Amniotic stem cell (primary cell): Measurements from ENCODE around the gene MSS51.

Source experiments
- DNase-seq: peaks from one replicate; lab custom pipeline; 2025; lab: John Stamatoyannopoulos, UW

Gene MSS51

DNA sequence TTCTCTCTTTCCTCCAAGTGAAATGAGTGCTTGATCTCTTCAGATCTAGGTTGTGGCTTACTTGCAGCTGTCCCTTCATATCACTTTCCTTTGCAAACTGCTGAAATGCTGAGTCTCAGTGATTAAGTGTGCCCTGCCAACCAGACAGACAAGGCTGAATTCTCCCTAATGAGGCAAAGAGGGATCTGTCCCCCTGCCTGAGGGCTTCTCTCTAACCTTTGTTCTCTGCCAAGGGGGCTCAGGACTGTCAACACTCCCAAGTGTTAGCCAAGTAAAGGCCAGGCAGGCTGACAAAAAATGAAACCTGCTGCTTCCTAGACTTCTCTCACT is at the start of gene MSS51:
Gene MSS51, minus strand, starts transcription at position 24 of the 330 bp plus-strand sequence. CDS start 5,277 bp downstream, outside the sequence.
- DNase-seq: no peak

GRCh38 chr10:73480158-73480557 is 46.8 kb upstream of the MSS51 start:
- DNase-seq: peak; percentile 9

DNA sequence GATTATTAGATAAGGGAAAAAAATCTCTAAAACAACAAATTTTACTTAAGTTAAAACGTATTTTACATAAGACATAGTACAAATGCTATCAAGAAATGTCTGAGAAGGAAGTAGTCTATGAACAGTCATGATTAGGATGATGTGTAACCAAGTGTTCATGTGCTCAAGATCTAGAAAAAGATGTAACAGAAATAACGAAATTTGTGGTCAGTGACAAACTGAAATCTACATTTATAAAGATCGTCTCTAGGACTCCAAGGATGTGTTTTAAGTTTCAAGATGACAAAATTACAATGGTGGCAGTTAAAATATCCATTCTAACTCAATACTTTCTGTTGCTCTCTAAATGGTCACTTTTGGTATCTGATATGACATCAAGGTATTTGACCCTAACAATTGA is 45.3 kb upstream of the MSS51 start:
- DNase-seq: no peak

DNA sequence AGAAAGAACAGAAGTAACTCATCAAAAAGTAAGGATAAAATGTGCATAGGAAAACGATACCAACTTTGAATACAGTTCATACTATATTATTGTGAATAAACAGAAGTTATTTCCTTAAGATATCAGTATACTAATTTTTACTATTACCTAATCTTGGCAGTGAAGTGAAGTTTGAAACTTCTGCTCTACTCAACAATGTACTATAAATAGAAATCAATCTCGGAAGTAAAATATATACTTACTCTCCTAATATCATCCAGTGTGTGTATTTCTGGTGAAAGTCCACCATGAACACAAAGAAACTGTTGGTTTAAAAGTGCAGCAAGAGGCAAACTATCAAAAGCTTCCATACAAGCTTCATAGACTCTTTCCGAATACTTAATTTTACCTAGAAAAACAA is 37.9 kb upstream of the MSS51 start:
- no peak for DNase-seq

DNA sequence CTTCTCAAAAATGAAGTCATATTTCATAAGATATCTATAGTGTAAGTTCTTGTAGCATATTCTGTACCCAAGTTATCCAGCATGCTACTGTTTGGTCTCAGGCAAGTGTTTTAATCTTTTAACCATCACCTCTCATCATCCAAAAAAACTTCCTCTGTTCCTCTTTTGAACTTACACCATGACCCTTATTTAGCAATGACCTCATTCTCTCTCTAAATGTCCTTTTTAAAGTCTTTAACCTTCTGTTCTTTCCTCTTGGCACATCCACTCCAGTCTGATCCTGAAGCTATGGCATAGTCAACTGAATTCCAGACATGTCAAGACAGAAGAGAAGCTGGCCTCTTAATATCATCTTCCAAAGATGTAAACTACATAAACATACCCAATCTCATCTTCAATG is 36.2 kb upstream of the MSS51 start:
- no peak for DNase-seq

DNA sequence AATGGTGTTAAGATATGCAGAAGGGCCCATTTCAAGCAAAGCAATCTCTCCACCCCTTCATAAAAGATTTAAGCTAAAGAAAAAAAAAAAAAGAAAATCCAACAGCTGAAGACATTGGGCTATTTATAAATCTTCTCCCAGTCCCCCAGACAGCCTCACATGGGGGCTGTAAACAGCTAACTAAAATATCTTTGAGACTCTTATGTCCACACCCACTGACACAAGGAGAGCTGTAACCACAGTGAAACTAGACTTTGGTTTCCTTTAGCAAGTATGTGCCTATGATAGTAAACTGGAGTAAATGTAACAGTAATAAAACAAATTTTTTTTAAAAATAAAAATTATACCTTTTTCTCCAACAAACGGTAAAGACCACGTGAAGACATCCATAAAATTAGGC is 33.8 kb upstream of the MSS51 start:
- DNase-seq: no peak

DNA sequence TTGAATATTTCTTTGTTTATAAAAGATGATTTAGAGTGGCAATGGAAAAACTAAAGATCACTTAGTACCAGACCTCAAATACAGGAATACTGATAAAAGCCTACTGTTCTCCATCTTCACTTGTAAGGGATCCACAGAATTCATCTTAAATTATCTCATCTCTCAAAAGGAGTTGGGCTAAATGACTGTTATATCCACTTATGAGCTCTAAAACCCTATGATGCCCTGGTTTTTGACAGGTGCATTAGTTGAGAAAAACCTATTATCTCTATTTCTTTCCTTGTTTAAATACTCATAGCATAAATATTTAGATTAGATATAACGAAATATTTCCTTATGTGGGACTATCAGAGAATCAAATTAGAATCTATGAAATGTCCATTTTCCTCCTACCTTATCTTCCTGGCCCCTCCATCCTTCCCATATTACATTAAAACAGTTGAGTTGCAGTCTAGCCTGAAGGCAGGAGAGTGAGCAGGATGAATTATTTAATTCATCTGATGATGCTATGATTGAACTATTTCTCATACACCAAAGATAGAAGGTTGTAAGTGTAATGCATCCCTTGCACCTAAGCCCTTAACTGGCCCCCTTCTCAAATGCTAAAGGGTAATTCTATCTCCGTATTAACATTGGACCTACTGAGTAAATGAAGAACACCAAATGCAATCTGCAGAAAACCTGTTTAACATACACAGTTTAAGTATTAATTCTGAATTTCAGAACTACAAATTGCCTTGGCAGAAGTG is 32.8 kb upstream of the MSS51 start:
- DNase-seq: no peak

DNA sequence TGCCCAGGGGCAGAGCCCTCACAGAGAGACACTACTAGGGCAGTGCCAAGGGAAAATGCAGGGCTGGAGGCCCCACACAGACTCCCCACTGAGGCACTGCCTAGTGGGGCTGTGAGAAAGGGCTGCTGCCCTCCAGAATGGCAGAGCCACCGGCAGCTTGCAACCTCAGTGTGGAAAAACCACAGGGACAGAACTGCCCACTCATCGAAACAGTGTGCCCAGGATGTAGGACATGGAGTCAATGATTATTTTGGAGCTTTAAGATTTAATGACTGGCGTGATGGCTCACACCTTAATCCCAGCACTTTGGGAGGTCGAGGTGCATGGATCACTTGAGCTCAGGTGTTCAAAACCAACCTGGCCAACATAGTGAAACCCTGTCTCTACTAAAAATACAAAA is 27.5 kb upstream of the MSS51 start:
- DNase-seq: no peak

DNA sequence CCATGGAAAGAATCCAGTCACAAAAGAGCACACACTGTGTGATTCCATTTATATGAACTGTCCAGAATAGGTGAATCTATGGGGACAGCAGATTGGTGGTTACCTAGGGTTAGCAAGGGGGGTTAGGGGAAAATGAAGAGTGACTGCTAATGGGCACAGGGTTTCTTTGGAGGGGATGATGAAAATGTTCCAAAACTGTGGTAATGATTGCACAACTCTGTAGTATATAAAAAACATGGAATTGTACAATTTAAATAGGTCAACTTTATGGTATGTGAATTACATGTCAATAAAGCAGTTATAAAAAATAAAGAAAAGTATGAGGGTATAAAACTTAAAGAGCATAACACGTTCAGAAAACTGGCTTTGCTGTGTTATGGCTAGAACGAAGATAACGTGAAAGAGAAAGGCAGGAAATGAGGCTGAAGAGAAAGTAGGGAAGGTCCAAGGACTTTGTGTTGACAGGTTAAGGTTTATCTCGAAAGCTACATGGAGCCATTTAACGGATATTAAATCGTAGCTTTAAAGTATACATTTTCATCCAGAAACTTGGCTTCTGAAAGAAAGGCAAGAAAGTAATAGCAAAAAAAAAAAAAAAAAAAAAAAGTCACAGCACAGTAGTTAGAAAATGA is 26.4 kb upstream of the MSS51 start:
- no peak for DNase-seq

GRCh38 chr10:73456187-73456890 is 23.0 kb upstream of the MSS51 start:
- no peak for DNase-seq

DNA sequence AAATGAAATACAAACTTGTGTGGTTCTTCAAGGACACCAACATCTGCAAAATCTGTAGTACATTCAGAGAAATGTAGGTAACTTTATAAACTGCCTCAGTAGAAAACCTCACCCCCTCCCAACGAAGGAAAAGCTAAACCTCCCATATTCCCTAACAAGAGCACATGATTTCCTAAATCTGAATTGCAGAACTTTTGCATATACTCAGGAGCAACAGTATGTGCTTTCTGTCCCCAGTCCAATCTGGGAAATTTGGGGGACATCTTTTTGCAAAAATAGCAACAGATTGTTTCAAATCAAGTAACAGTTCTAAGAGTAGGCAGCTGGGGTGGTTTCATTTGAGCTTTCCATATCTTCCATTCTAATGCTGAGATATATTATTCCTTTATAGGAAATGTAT is 15.8 kb upstream of the MSS51 start:
- DNase-seq: no peak

DNA sequence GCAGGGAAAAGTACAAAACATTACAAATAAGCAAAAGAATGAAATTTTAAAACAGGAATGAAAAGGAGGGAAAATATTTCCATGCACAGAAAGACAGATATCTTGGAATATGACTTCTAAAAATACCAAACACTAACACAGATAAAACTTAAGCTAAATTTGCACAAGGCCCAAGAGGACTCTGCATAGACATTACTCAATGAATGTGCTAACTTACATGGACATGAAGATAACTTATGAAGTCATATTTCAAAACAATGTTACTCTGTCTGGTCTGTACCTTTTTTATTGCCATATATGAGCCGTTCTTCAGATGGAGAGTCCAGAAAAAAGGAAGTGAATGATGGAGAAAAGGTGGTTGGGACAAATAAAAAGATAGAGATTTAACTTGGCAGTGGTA is 15.0 kb upstream of the MSS51 start:
- DNase-seq: no peak

- DNase-seq: no peak
Measured at GRCh38 chr10:73446926-73447325, 13.6 kb upstream of the MSS51 start.

GRCh38 chr10:73444457-73444856 is 11.1 kb upstream of the MSS51 start:
- DNase-seq: no peak

DNA sequence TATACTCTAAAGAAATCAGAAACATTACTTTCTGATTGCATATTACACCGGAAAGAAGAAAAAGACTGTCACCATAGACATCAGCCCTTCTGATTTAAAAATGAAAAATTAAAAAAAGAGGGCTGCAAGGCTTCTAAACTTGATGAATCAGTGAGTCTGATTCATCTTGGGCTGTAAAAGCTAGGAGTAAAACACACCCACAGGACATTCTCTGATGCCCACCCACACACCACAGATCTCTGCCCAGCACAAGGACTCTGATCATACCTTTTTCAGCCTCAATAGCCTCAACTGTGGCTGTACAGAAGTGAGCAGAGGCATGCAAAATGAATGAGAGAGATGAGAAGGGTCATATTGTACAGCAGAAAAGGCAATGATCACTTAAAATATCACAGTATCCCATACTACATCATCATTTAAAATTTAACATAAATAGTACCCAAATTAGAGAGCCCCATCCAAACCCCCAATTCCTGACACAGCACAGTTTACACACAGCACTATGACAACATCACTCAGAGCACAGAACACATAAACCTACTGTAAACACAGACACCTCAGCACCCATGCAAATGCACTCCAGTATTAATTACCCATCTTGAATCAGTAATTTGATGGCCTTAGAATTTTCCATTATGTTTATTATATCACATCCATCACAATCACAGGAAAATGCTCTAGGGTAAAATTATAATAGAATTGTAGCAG is 6.4 kb upstream of the MSS51 start:
- DNase-seq: peak; percentile 4

GRCh38 chr10:73439055-73439454 is 5.7 kb upstream of the MSS51 start:
- no peak for DNase-seq

- DNase-seq: no peak
Measured at GRCh38 chr10:73432646-73433537, 469 bp downstream of the MSS51 start.

DNA sequence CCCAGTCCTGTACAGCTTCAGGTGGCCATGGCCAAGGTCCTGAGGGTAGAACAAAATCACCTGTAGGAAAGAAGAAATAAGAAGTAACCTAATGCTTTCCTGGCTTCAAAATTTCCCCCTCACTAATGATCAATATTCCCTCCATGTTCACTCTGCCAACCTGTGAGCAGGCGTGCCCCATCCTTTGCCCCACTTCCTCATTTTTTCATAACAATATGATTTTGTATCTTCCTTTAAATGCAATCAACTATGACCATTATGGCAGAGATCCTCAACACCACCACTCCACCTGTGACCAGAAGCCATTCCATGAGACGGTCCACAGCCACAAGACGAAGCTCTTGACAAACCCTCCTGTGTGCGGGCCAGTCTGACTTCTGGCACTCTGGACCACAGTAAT is 7.0 kb downstream of the MSS51 start:
- DNase-seq: no peak

GRCh38 chr10:73424478-73424877 is 8.9 kb downstream of the MSS51 start:
- DNase-seq: no peak

- no peak for DNase-seq
Measured at GRCh38 chr10:73423309-73423708, 10.1 kb downstream of the MSS51 start.

DNA sequence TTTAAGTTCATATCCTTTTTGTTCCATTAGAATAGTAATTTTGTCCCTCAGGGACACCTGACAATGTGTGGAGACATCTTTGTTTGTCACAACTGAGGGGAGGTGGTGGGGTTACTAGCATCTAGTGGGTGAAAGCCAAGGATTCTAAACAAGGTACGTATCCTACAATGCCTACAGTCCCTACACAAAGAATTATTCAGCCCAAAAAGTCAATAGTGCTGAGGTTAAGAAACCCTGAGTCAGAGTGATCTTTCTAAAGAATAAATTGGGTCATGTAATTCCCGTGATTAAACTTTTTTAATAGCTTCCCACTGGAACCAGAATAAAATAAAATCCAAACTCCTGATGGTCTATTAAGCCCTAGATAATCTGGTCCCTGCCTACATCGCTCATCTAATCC is 16.8 kb downstream of the MSS51 start:
- DNase-seq: no peak
